GM13977 (cell line): ENCODE results near the gene GPR84.
"Not testable (repeated sequence)": the region's sequence is repeated elsewhere in the genome, so short reads cannot be mapped to it uniquely, and the experiment has no call there.

Experiments
- DNase-seq: peaks from one replicate; pipeline ENCODE4 v3.0.0; 2012; ENCODE audit warnings: low spot score
- CTCF ChIP-seq: IDR thresholded peaks from 2 replicates; pipeline ENCODE4 v1.5.1; 2012; ENCODE audit warnings: mild to moderate bottlenecking, control low read depth; ENCODE audit not compliant: insufficient read depth; ENCODE audit errors: extremely low read depth, missing control alignments
- in situ Hi-C: fragments of 300-500 bp; cut with MboI; formaldehyde crosslinking; loops from one replicate; pipeline ENCODE4 v1.12.0; 2022; ENCODE audit warnings: low sequenced_read_pairs, low pct_unique_long_range_greater_than_20kb, mixed read lengths, inconsistent platforms; ENCODE audit not compliant: unreplicated experiment

GPR84 gene

GRCh38 chr12:54337280-54337842, 26.9 kb downstream of the GPR84 start:
- in situ Hi-C loops, result no loop called here
- DNase-seq, result no peak
- no peak for TF ChIP-seq CTCF

- in situ Hi-C loops, result no loop called here
- DNase-seq, result no peak
Measured at GRCh38 chr12:54333420-54334034, 30.8 kb downstream of the GPR84 start.

GRCh38 chr12:54331461-54331860, 32.8 kb downstream of the GPR84 start:
- DNase-seq, result no peak
- in situ Hi-C loops, result no loop called here
- TF ChIP-seq CTCF, result no peak

More at GRCh38 chr12:54333420-54334034, 30.8 kb downstream of the GPR84 start:
- TF ChIP-seq CTCF, result no peak

GRCh38 chr12:54330442-54330841, 33.8 kb downstream of the GPR84 start:
- TF ChIP-seq CTCF, result no peak

GRCh38 chr12:54329759-54330158, 34.5 kb downstream of the GPR84 start:
- no peak for DNase-seq
- TF ChIP-seq CTCF, result no peak
- in situ Hi-C loops, result no loop called here

More at GRCh38 chr12:54330442-54330841, 33.8 kb downstream of the GPR84 start:
- no peak for DNase-seq
- in situ Hi-C loops, result no loop called here

GRCh38 chr12:54328595-54329337, 35.5 kb downstream of the GPR84 start:
- TF ChIP-seq CTCF, result no peak
- DNase-seq, result no peak
- in situ Hi-C loops, result no loop called here

GRCh38 chr12:54325442-54326109, 38.7 kb downstream of the GPR84 start:
- DNase-seq, in situ Hi-C loops: not testable (repeated sequence)
